Keratinocyte (primary cell): ENCODE results near the gene TRIP13. TPM values are rescaled to one million over a fixed set of nuclear protein-coding genes. Genes with fewer than 3 reads are reported as not detected.

Source experiments
- DNase-seq: peaks from one replicate; pipeline ENCODE4 v3.0.0-alpha.2; 2011; ENCODE audit warnings: low read depth, missing footprints, low spot score
- FAIRE-seq: peaks from 2 replicates; lab custom pipeline; 2011; peaks lifted over from hg19 to GRCh38; lab: Jason Lieb, UNC
- H2AFZ ChIP-seq: 2 replicates; pipeline ENCODE4 v1.6.0; 2012; ENCODE audit warnings: low read length, control low read depth, inconsistent platforms; ENCODE audit not compliant: control insufficient read depth
- H3K27ac ChIP-seq: 2 replicates; pipeline ENCODE4 v1.5.1; 2011; ENCODE audit warnings: low read length; ENCODE audit not compliant: control insufficient read depth, insufficient read depth
- H3K27me3 ChIP-seq: 3 replicates; pipeline ENCODE4 v1.6.0; 2011; ENCODE audit warnings: low read length; ENCODE audit not compliant: control insufficient read depth, insufficient read depth; ENCODE audit errors: extremely low read depth
- H3K36me3 ChIP-seq, 2 experiments: 2 replicates in 1 of 2; 3 replicates in 1 of 2; pipeline ENCODE4 v1.5.1; 2011; ENCODE audit warnings: low read length in 2 of 2, mild to moderate bottlenecking in 1 of 2; ENCODE audit not compliant: control insufficient read depth in 2 of 2, insufficient read depth in 2 of 2; ENCODE audit errors: extremely low read depth in 1 of 2
- H3K4me1 ChIP-seq: 3 replicates; pipeline ENCODE4 v1.5.1; 2011; ENCODE audit warnings: low read length; ENCODE audit not compliant: control insufficient read depth, insufficient read depth; ENCODE audit errors: extremely low read depth
- H3K4me2 ChIP-seq: 3 replicates; pipeline ENCODE4 v1.6.0; 2011; ENCODE audit warnings: low read depth, low read length; ENCODE audit not compliant: control insufficient read depth, insufficient read depth; ENCODE audit errors: extremely low read depth
- H3K4me3 ChIP-seq, 3 experiments: fragments of 200-600 bp in 1 of 3; sonication (generic) in 1 of 3; 2 replicates in 2 of 3; 3 replicates in 1 of 3; pipeline ENCODE4 v1.5.1; 2011 to 2016; ENCODE audit warnings: low read length in 3 of 3, mild to moderate bottlenecking in 3 of 3, control low read depth in 2 of 3, inconsistent platforms in 1 of 3, low read depth in 1 of 3, mixed read lengths in 1 of 3, mixed run types in 1 of 3, moderate library complexity in 1 of 3; ENCODE audit not compliant: control insufficient read depth in 2 of 3, insufficient read depth in 2 of 3; ENCODE audit errors: extremely low read depth in 1 of 3
- H3K79me2 ChIP-seq: 2 replicates; pipeline ENCODE4 v1.6.0; 2012; ENCODE audit warnings: low read length; ENCODE audit not compliant: control insufficient read depth, insufficient read depth
- H3K9ac ChIP-seq: 3 replicates; pipeline ENCODE4 v1.6.0; 2011; ENCODE audit warnings: low read length; ENCODE audit not compliant: control insufficient read depth, insufficient read depth; ENCODE audit errors: extremely low read depth
- H3K9me1 ChIP-seq: 3 replicates; pipeline ENCODE4 v1.6.0; 2011; ENCODE audit warnings: low read length; ENCODE audit not compliant: control insufficient read depth, insufficient read depth; ENCODE audit errors: extremely low read depth
- H3K9me3 ChIP-seq: 2 replicates; pipeline ENCODE4 v1.5.1; 2012; ENCODE audit warnings: low read depth, low read length; ENCODE audit not compliant: control insufficient read depth
- H4K20me1 ChIP-seq: 3 replicates; pipeline ENCODE4 v1.6.0; 2011; ENCODE audit warnings: low read length; ENCODE audit not compliant: control insufficient read depth, insufficient read depth; ENCODE audit errors: extremely low read depth
- CTCF ChIP-seq, 3 experiments: IDR thresholded peaks in 1 of 3; conservative IDR thresholded peaks in 1 of 3; optimal IDR thresholded peaks in 1 of 3; 2 replicates in 2 of 3; 3 replicates in 1 of 3; pipeline versions ENCODE3 to v1.5.1; 2011; ENCODE audit warnings: low read length in 3 of 3, mild to moderate bottlenecking in 3 of 3, moderate library complexity in 2 of 3, control low read depth in 1 of 3, inconsistent platforms in 1 of 3; ENCODE audit not compliant: insufficient read depth in 2 of 3; ENCODE audit errors: extremely low read depth in 1 of 3
- EZH2 ChIP-seq: IDR thresholded peaks from one replicate; pipeline ENCODE4 v1.6.1; 2012; ENCODE audit warnings: inconsistent platforms, mild to moderate bottlenecking, low read length, moderate library complexity
- dilution Hi-C: fragments of 300-500 bp; cut with MboI; formaldehyde crosslinking; loops from one replicate; pipeline ENCODE4 v1.7.0; 2020; ENCODE audit warnings: low sequenced_read_pairs; ENCODE audit not compliant: extremely low pct_ligation_motif_present
- polyA plus RNA-seq, 5 experiments: library from polyadenylated mRNA; depleted of rRNA in 3 of 5; stranded (reverse) in 3 of 5; stranded (forward) in 1 of 5; unstranded in 1 of 5; fragments of >200 nt; gene quantifications; 1 replicate in 1 of 5; 2 replicates in 3 of 5; 3 replicates in 1 of 5; pipeline versions ENCODE4 v1.2.1 to v1.2.3, GENCODE V29; 2011 to 2012; ENCODE audit warnings: missing spikeins in 2 of 5, low read depth in 1 of 5, low replicate concordance in 1 of 5

TRIP13 gene
- polyA plus RNA-seq, 1 donor (not counting 4 experiments of a cell fraction or from before 2014, with no cell fraction given), result 37.8 TPM

DNA sequence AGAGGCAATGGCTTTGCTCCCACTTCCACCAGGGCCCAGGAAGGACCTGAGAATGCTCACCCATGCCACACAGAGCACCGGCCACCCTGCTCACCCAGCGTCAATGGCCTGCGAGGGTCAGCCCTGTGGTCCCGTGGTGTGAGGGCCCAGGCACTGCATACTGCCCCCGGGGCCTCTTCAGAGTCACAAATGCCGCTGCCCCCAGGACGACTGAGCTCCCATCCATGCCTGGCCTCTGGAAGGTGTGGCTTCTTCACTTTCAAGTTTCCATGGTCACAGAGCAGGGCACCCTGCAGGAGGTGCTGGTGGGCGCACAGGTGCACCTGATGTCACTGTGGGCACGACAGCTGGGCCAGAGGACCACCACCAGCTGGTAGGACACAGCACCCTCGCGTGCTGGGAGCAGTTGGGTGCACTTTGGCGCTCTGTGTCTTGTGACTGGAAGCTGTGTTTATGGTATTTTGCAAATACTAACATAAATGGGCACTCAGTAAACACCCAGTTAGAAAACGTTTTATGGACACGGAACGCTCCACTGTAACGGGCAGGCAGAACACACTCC, 29.4 kb upstream of the TRIP13 start:
- no peaks in the 10 kb centered on the region for H3K9me3 ChIP-seq
- peaks cover 19 to 29% of the 10 kb centered on the region in 2 experiments for H3K36me3 ChIP-seq
- H2AFZ ChIP-seq, result no peak overlapping the region
- DNase-seq (no peak), FAIRE-seq (no peak)
- H3K27ac ChIP-seq, result no peak overlapping the region
- no peak overlapping the region for H3K4me2 ChIP-seq
- H3K4me1 ChIP-seq, result peaks cover 7% of the 10 kb centered on the region
- H3K79me2 ChIP-seq, result no peaks in the 10 kb centered on the region
- TF ChIP-seq CTCF (optimal IDR thresholded peaks at IDR 0.05 in 1 of 3, IDR thresholded peaks at IDR 0.05 in 1 of 3, conservative IDR thresholded peaks at IDR 0.05 in 1 of 3; ENCODE audit: extremely low read depth in 1 of 3, insufficient read depth in 2 of 3, low read length in 3 of 3), result no peak
- TF ChIP-seq EZH2, result no peak
- H4K20me1 ChIP-seq, result peaks cover 5% of the 10 kb centered on the region
- no peak overlapping the region for H3K4me3 ChIP-seq
- no peaks in the 10 kb centered on the region for H3K9me1 ChIP-seq
- dilution Hi-C loops, result no loop called here
- no peaks in the 10 kb centered on the region for H3K27me3 ChIP-seq
- no peak overlapping the region for H3K9ac ChIP-seq

DNA sequence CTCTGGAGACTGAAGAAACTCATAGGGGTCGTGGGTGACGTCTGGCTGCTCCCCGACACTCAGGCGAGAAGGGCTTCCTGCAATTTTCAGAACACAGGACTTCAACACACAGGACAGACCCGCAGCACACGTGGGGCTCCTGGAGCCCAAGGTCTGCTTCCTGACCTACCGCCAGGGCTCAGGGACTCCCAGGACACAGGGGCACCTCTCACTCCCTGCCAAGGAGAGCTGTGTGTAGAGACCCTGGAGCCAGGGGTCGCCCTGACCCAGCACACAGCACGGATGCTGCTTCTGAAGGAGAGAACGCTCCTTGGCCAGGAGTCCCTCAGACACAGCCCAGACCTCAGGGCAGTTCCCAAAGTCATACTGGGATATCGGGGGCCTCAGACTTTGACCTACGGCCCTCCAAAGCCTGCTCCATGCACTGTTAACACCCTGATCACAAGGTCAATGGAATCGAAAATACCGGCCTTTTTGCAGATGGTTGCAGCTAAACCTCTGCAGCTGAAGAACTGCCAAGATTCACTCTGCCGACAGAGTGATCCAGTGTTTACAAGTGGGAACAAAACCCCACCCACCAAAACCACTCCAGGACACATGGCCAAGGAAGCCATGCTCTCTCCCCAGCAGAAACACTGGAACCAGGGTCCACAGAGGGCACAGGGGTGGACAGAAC, 28.1 kb upstream of the TRIP13 start:
- no peaks in the 10 kb centered on the region for H3K27me3 ChIP-seq
- H4K20me1 ChIP-seq, result peaks cover 5% of the 10 kb centered on the region
- TF ChIP-seq EZH2 (no peak), CTCF (optimal IDR thresholded peaks at IDR 0.05 in 1 of 3, IDR thresholded peaks at IDR 0.05 in 1 of 3, conservative IDR thresholded peaks at IDR 0.05 in 1 of 3; ENCODE audit: extremely low read depth in 1 of 3, insufficient read depth in 2 of 3, low read length in 3 of 3) (no peak)
- no peak overlapping the region for H3K4me3 ChIP-seq
- no peak overlapping the region for H2AFZ ChIP-seq
- no peaks in the 10 kb centered on the region for H3K9me1 ChIP-seq
- dilution Hi-C loops, result no loop called here
- no peak overlapping the region for H3K27ac ChIP-seq
- FAIRE-seq (no peak), DNase-seq (no peak)
- H3K4me1 ChIP-seq, result peaks cover 7% of the 10 kb centered on the region
- no peaks in the 10 kb centered on the region for H3K79me2 ChIP-seq
- no peak overlapping the region for H3K4me2 ChIP-seq
- H3K9me3 ChIP-seq, result no peaks in the 10 kb centered on the region
- no peak overlapping the region for H3K9ac ChIP-seq
- H3K36me3 ChIP-seq, result peaks cover 24 to 37% of the 10 kb centered on the region in 2 experiments
